SK-N-SH treated with all-trans-retinoic acid at 6 μM for 48 hours (cell line): ENCODE results near the gene KRT14.
"Not testable (repeated sequence)": the region's sequence is repeated elsewhere in the genome, so short reads cannot be mapped to it uniquely, and the experiment has no call there.

Source experiments
- BACH2 ChIP-seq: fragments of 250-450 bp; sonication (Bioruptor Pico); IDR thresholded peaks from 2 replicates; pipeline ENCODE4 v1.9.0; 2021; ENCODE audit warnings: mild to moderate bottlenecking, borderline replicate concordance
- CREB5 ChIP-seq: fragments of 250-450 bp; sonication (Bioruptor Pico); IDR thresholded peaks from 2 replicates; pipeline ENCODE4 v1.5.1; 2020; ENCODE audit warnings: low read depth, mild to moderate bottlenecking, moderate library complexity
- CSDC2 ChIP-seq: fragments of 250-450 bp; sonication (Bioruptor Pico); IDR thresholded peaks from 2 replicates; pipeline ENCODE4 v1.5.0; 2020; ENCODE audit warnings: mild to moderate bottlenecking, moderate library complexity
- CSRNP3 ChIP-seq: fragments of 250-450 bp; sonication (Bioruptor Pico); IDR thresholded peaks from 2 replicates; pipeline ENCODE4 v1.5.1; 2021; ENCODE audit warnings: mild to moderate bottlenecking, moderate library complexity
- GLIS3 ChIP-seq: fragments of 250-450 bp; sonication (Bioruptor Pico); IDR thresholded peaks from 2 replicates; pipeline ENCODE4 v1.5.0; 2020; ENCODE audit warnings: mild to moderate bottlenecking, moderate library complexity
- OSR1 ChIP-seq: fragments of 250-450 bp; sonication (Bioruptor Pico); IDR thresholded peaks from 2 replicates; pipeline ENCODE4 v1.8.0; 2022; ENCODE audit warnings: moderate library complexity, mild to moderate bottlenecking, inconsistent platforms
- PATZ1 ChIP-seq: fragments of 250-450 bp; sonication (Bioruptor Pico); IDR thresholded peaks from 2 replicates; pipeline ENCODE4 v1.8.0; 2020; ENCODE audit warnings: mild to moderate bottlenecking, moderate library complexity, borderline replicate concordance
- POU6F1 ChIP-seq: fragments of 250-450 bp; sonication (Bioruptor Pico); IDR thresholded peaks from 2 replicates; pipeline ENCODE4 v1.8.0; 2021; ENCODE audit warnings: low read depth, mild to moderate bottlenecking, moderate library complexity, borderline replicate concordance
- RARB ChIP-seq: fragments of 250-450 bp; sonication (Bioruptor Pico); IDR thresholded peaks from 2 replicates; pipeline ENCODE4 v1.8.0; 2021; ENCODE audit warnings: mild to moderate bottlenecking, moderate library complexity
- ZFP3 ChIP-seq: fragments of 250-450 bp; sonication (Bioruptor Pico); IDR thresholded peaks from 2 replicates; pipeline ENCODE4 v1.5.0; 2020; ENCODE audit warnings: mild to moderate bottlenecking, moderate library complexity
- ZNF70 ChIP-seq: fragments of 450-650 bp; formaldehyde crosslinking; IDR thresholded peaks from 2 replicates; pipeline ENCODE4 v1.5.0; 2020; ENCODE audit warnings: mild to moderate bottlenecking, moderate library complexity

GRCh38 chr17:41606930-41607329 is 20.2 kb upstream of the KRT14 start:
- not testable (repeated sequence) for TF ChIP-seq ZFP3 (CRISPR knock-in tag); PATZ1; BACH2 (CRISPR knock-in tag); CREB5 (CRISPR knock-in tag); ZNF70 (CRISPR knock-in tag); CSDC2; POU6F1; GLIS3 (CRISPR knock-in tag); CSRNP3 (CRISPR knock-in tag); OSR1; RARB (CRISPR knock-in tag)
